Neural crest cell (in vitro differentiated cells): ENCODE measurements around the gene TOP3A. TPM values are rescaled to one million over a fixed set of nuclear protein-coding genes. Genes with fewer than 3 reads are reported as not detected.

Experiments used
- DNase-seq: peaks from one replicate; pipeline ENCODE4 v3.0.0; 2021; ENCODE audit warnings: low read depth, mixed read lengths, low spot score
- H3K27ac Mint-ChIP-seq: one replicate; pipeline ENCODE4 v1.8.0; 2021; ENCODE audit warnings: mild to moderate bottlenecking, mixed read lengths; ENCODE audit not compliant: unreplicated experiment
- H3K27me3 Mint-ChIP-seq: 2 replicates; pipeline ENCODE4 v1.8.0; 2021; ENCODE audit warnings: low read depth, mild to moderate bottlenecking, mixed read lengths
- H3K36me3 Mint-ChIP-seq: 2 replicates; pipeline ENCODE4 v1.8.0; 2021; ENCODE audit warnings: low read depth, mild to moderate bottlenecking, mixed read lengths
- H3K4me1 Mint-ChIP-seq: 2 replicates; pipeline ENCODE4 v1.8.0; 2021; ENCODE audit warnings: mixed read lengths
- H3K4me3 Mint-ChIP-seq: one replicate; pipeline ENCODE4 v1.8.0; 2021; ENCODE audit warnings: mild to moderate bottlenecking, mixed read lengths
- H3K9me3 Mint-ChIP-seq: 2 replicates; pipeline ENCODE4 v1.8.0; 2021; ENCODE audit warnings: mixed read lengths
- total RNA-seq: library from RNA; stranded (reverse); gene quantifications from 2 replicates; pipeline ENCODE4 v1.2.1, GENCODE V29; 2021
- TF ChIP-seq, protein P1 (sequence below): fragments of 200-600 bp; sonication (generic); conservative IDR thresholded peaks from 2 replicates; pipeline ENCODE4 v1.5.0; 2021; ENCODE audit warnings: antibody characterized with exemption, mild to moderate bottlenecking

Gene TOP3A
- total RNA-seq, 1 donor from 2014 or later, result 107 TPM

DNA sequence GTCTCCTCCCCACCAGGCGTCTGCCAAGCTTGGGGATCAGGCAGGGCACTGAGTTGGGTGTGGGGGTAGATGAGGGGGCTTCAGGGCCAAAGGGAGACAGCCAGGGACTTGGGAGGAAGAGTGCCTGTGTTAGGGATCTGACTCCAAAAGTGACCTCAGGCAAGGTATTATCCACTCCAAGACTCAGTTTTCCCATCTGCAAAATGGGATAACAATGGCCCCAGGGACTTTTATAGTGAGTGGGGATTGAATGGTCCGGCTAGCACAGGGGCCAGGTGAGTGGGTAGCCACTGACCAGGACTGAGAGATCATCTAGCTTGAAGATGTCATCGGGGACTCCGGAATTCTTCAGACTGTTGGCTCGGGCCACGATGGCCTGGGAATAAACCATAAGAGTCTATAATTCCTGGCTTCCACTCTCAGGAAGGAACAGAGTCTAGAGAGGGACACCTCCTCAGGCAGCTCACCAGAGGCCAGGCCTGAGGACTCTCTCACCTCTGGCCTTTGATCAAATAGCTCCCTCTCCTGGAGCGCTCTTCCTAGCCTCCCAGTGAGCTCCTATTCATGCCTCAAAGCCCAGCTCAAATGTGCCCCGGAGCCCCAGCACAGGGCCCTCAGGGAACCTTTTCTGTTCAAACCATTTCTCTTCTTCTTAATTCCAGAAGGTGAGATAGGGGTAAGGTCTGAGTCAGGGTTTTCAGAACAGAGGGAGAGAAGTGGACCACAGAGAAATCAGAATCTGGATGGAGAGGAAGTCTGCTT, 59.7 kb downstream of the TOP3A start:
- Mint-ChIP-seq H3K4me1 (peaks cover 13% of the 10 kb centered on the region), H3K27ac (no peak overlapping the region), H3K36me3 (peaks cover 2% of the 10 kb centered on the region), H3K27me3 (no peaks in the 10 kb centered on the region), H3K4me3 (peak overlapping the region; percentile 70), H3K9me3 (no peaks in the 10 kb centered on the region)
- no peak for DNase-seq
- TF ChIP-seq, protein P1, sequence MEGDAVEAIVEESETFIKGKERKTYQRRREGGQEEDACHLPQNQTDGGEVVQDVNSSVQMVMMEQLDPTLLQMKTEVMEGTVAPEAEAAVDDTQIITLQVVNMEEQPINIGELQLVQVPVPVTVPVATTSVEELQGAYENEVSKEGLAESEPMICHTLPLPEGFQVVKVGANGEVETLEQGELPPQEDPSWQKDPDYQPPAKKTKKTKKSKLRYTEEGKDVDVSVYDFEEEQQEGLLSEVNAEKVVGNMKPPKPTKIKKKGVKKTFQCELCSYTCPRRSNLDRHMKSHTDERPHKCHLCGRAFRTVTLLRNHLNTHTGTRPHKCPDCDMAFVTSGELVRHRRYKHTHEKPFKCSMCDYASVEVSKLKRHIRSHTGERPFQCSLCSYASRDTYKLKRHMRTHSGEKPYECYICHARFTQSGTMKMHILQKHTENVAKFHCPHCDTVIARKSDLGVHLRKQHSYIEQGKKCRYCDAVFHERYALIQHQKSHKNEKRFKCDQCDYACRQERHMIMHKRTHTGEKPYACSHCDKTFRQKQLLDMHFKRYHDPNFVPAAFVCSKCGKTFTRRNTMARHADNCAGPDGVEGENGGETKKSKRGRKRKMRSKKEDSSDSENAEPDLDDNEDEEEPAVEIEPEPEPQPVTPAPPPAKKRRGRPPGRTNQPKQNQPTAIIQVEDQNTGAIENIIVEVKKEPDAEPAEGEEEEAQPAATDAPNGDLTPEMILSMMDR, result no peak

DNA sequence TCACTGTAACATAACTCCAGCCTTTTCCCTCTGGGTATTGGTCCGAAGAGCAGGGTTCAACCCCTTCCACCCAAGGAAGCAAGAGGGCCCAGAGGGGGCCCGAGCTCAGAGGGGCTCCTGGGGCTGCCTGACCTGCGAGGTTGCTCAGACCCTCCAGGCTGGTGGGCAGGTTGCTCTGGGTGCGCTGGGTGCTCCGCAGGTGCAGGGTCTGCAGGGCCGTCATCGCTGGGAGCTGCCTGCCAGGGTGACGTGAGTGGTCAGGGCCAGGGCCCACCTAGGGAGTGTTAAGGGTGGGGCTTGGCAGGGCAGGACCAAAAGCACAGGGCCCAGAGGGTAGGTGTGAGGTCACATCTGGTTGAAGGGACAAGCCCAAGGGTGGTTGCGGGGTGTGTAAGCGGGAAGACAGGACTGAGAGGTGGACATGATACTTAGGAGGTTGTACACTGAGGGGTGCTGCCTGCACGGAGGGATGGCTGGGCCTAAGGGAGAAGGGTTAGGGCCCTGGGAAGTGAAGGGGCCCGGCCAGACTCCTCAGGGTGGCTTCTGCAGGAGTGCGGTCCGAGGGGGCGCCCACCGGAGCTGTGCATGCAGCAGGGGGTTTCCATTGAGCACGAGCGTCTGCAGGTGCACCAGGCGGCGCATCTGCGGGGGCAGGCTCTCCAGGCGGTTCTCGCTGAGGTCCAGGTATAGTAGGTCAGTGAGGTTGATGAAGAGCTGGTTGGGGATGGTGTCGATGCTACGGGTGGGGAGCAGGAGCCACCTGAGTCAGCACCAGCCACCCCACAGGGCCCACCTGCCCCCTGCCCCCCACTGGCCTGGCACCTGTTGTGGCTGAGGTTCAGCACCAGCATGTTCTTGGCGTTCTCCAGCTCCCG, 60.6 kb downstream of the TOP3A start:
- peak overlapping the region; percentile 62 for H3K27ac Mint-ChIP-seq
- TF ChIP-seq, protein P1, result no peak
- H3K4me1 Mint-ChIP-seq, result peaks cover 9% of the 10 kb centered on the region
- no peak for DNase-seq
- no peak overlapping the region for H3K4me3 Mint-ChIP-seq
- peaks cover 2% of the 10 kb centered on the region for H3K36me3 Mint-ChIP-seq
- no peaks in the 10 kb centered on the region for H3K9me3 Mint-ChIP-seq
- H3K27me3 Mint-ChIP-seq, result no peaks in the 10 kb centered on the region

DNA sequence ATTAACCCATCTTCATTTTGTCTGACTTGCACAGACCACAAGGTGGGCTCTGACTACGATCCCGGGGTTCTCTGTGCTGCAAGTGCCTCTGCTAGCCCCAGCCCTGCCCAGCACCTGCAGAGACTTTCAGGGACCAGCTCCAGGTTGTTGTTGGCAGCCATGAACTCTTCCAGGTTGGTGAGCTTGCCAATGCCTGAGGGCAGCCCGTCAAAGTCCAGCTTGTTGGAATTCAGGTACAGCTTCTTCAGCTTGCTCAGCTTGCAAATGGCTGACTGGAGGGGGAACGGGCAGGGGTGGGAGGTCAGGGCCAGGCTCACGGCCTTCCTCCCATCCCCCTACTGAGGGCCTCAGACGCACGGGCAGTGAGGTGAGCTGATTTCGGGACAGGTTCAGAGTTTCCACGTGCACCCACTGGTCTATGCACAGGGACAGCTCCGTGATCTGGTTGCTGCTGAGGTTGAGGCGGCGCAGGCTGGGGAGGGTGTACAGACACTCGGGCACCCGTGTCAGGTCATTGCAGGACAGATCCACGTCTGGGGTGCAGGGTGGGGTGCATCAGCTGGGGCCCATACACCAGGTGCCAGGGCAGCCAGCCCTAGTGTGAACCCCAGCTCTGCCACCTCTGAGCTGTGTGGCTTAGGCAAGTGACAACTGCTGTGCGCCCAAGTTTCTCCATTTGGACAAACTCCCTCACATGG, 61.5 kb downstream of the TOP3A start:
- H3K9me3 Mint-ChIP-seq, result no peaks in the 10 kb centered on the region
- peak overlapping the region; percentile 49 for H3K4me3 Mint-ChIP-seq
- H3K27me3 Mint-ChIP-seq, result no peaks in the 10 kb centered on the region
- TF ChIP-seq, protein P1, result no peak
- no peak overlapping the region for H3K27ac Mint-ChIP-seq
- peaks cover 2% of the 10 kb centered on the region for H3K36me3 Mint-ChIP-seq
- DNase-seq, result no peak
- H3K4me1 Mint-ChIP-seq, result peaks cover 9% of the 10 kb centered on the region

DNA sequence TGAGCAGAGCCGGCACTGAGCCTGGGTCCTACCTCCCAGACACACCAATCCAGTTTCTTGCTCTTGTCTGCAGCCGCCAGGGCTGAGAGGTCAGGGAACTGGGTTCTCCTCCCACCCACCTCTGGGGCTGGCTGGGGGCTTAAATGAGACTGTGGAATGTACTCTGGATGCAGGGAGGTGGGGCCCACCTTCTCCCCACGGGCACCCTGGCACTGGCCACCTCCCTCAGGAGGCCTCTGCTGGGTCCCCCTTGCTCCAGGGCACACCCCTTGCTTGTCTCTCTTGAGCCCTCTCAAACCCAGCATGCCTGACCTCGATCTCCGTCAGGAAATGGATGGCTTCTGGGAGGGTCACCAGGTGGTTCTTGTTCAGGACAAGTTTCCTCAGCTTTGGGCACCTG, 62.6 kb downstream of the TOP3A start:
- H3K27me3 Mint-ChIP-seq, result peaks cover 2% of the 10 kb centered on the region
- H3K36me3 Mint-ChIP-seq, result peaks cover 5% of the 10 kb centered on the region
- no peak overlapping the region for H3K27ac Mint-ChIP-seq

DNA sequence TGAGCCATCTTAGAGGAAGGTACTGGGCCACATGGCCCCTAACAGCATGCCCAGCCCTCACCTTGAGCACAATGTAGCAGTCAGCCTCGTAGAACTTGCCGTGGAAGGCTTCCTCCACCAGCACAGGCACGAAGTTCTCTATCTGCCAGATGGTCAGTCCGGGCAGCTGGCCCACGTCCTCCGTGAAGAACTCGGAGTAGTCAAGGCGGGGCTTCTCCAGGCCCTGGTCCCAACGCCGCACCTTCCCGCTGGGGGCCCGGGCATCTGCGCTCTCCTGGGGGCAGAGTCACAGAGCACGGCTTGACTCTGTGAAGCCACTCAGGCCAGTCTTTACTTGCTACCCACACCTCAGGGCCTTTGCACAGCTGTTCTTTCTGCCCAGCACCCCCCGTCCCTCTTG, 63.6 kb downstream of the TOP3A start:
- Mint-ChIP-seq H3K36me3 (peaks cover 5% of the 10 kb centered on the region), H3K4me3 (no peak overlapping the region), H3K27ac (no peak overlapping the region)

More for the DNA sequence above, 62.6 kb downstream of the TOP3A start:
- DNase-seq, result no peak
- peaks cover 7% of the 10 kb centered on the region for H3K4me1 Mint-ChIP-seq
- no peaks in the 10 kb centered on the region for H3K9me3 Mint-ChIP-seq
- TF ChIP-seq, protein P1, result no peak
- H3K4me3 Mint-ChIP-seq, result no peak overlapping the region

More for the DNA sequence above, 63.6 kb downstream of the TOP3A start:
- TF ChIP-seq, protein P1, result no peak
- peaks cover 2% of the 10 kb centered on the region for H3K27me3 Mint-ChIP-seq
- no peak for DNase-seq
- no peaks in the 10 kb centered on the region for H3K9me3 Mint-ChIP-seq
- H3K4me1 Mint-ChIP-seq, result peaks cover 4% of the 10 kb centered on the region
